ENCODE measurements around the gene CFAP97D2. TPM values are rescaled to one million over a fixed set of nuclear protein-coding genes. Genes with fewer than 3 reads are reported as not detected.
"Not testable (repeated sequence)": the region's sequence is repeated elsewhere in the genome, so short reads cannot be mapped to it uniquely, and the experiment has no call there.

CFAP97D2 gene
- total RNA-seq, 1 donor from 2014 or later = not detected

- Histone ChIP-seq H3K9me3 (replicated peaks) (no peaks in the 10 kb centered on the region), H3K27me3 (ENCODE audit: low read depth) (no peaks in the 10 kb centered on the region), H3K4me3 (no peak overlapping the region), H3K4me1 (peaks cover 34% of the 10 kb centered on the region), H3K27ac (replicated peaks) (no peak overlapping the region), H3K36me3 (peaks cover 98% of the 10 kb centered on the region)
- no peak for TF ChIP-seq CTCF (IDR thresholded peaks at IDR 0.05; ENCODE audit: borderline replicate concordance)
- DNase-seq = no peak
- intact Hi-C loops (cut with micrococcal nuclease) = no loop called here
These were observed 84.5 kb downstream of the CFAP97D2 start for GRCh38 chr13:114263578-114263977.

DNA sequence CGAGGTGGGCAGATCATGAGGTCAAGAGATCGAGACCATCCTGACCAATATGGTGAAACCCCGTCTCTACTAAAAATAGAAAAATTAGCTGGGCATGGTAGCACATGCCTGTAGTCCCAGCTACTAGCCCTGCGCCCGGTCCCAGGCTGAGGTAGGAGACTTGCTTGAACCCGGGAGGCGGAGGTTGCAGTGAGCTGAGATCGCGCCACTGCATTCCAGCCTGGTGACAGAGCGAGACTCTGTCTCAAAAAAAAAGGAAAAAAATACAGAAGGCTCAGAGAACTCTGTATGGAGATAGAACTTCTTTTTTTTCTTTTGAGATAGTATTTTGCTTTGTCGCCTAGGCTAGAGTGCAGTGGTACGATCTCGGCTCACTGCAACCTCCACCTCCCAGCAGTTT is 85.3 kb downstream of the CFAP97D2 start:
- H3K9me3 ChIP-seq (replicated peaks); intact Hi-C loops (cut with micrococcal nuclease); H3K4me3 ChIP-seq; H3K27me3 ChIP-seq (ENCODE audit: low read depth); DNase-seq; H3K27ac ChIP-seq (replicated peaks): not testable (repeated sequence)
- peaks cover 98% of the 10 kb centered on the region for H3K36me3 ChIP-seq
- peaks cover 32% of the 10 kb centered on the region for H3K4me1 ChIP-seq

DNA sequence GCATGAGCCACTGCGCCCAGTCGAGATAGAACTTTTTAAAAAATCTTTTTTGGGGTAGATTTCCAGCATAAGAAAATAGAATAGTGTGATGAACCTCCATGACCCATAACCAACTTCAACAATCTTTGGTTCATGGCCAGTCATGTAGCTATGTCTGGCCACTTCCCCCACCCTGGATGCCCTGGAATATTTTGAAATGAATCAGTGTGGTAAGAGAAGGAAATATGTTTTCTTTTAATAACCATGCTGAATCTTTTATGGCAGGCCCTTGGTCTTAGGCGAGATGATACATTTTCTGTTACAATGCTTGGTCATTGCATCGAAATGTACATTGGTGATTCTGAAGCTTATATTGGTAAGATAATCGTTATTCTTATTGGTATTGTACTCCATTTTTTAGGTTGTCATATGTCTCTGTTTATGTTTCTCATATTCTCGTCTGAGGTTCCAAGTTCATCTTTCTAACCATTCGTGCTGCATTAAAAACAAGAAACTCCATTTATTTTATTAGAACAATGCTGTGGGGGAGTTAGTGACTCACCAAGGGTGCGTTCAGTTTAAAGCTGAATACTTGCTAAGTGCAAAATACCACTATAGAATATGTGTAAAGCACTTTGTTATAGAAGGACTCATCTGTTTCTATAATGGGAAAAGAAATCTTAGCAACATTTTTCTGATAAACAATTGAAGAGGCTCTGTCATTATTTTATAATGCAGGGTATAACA is 86.0 kb downstream of the CFAP97D2 start:
- Histone ChIP-seq H3K9me3 (replicated peaks) (no peaks in the 10 kb centered on the region), H3K4me3 (no peak overlapping the region), H3K27ac (replicated peaks) (no peak overlapping the region), H3K4me1 (peaks cover 25% of the 10 kb centered on the region), H3K36me3 (peaks cover 98% of the 10 kb centered on the region), H3K27me3 (ENCODE audit: low read depth) (no peaks in the 10 kb centered on the region)
- DNase-seq = no peak
- TF ChIP-seq CTCF (IDR thresholded peaks at IDR 0.05; ENCODE audit: borderline replicate concordance) = no peak
- intact Hi-C loops (cut with micrococcal nuclease) = no loop called here

DNA sequence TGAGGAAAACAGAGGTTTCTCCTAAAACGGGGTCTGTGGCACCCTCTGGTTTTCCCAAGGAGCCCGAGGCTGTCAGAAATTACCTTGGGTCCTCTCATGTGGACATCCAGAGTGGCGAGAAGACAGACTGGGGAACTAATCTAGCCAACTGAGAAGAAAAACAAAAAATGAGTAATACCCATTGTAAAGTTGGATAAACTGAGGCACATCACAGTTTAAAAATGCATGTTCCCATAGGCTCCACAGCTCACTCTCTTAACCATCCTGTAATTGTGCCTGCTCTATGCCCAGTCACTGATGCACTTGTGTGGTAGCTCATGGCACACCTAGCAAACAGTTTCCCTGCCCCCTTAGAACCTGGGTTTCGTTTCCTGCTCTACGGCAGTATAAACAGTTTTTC is 87.2 kb downstream of the CFAP97D2 start:
- Histone ChIP-seq H3K27ac (replicated peaks) (no peak overlapping the region), H3K4me1 (peaks cover 13% of the 10 kb centered on the region), H3K9me3 (replicated peaks) (no peaks in the 10 kb centered on the region), H3K27me3 (ENCODE audit: low read depth) (no peaks in the 10 kb centered on the region), H3K36me3 (peaks cover 92% of the 10 kb centered on the region), H3K4me3 (no peak overlapping the region)
- DNase-seq = no peak
- intact Hi-C loops (cut with micrococcal nuclease) = no loop called here
- TF ChIP-seq CTCF (IDR thresholded peaks at IDR 0.05; ENCODE audit: borderline replicate concordance) = no peak

- no peak overlapping the region for H3K4me3 ChIP-seq
- H3K36me3 ChIP-seq = peaks cover 89% of the 10 kb centered on the region
- no peak for TF ChIP-seq CTCF (IDR thresholded peaks at IDR 0.05; ENCODE audit: borderline replicate concordance)
- H3K4me1 ChIP-seq = no peaks in the 10 kb centered on the region
- no peaks in the 10 kb centered on the region for H3K9me3 ChIP-seq (replicated peaks)
- no peak overlapping the region for H3K27ac ChIP-seq (replicated peaks)
- intact Hi-C loops (cut with micrococcal nuclease) = no loop called here
- DNase-seq = no peak
- no peaks in the 10 kb centered on the region for H3K27me3 ChIP-seq (ENCODE audit: low read depth)
These were observed 89.6 kb downstream of the CFAP97D2 start for GRCh38 chr13:114268344-114269280.

Data from left ventricle myocardium inferior (tissue), 1 donor.